Adrenal gland (tissue), 5 donors: Measurements from ENCODE around the gene A3GALT2.

Source experiments
- POLR2A ChIP-seq, 2 donors: fragments of 450-650 bp; IDR thresholded peaks; one replicate each; pipeline ENCODE4 v1.6.1; 2017; ENCODE audit warnings: antibody characterized with exemption in 2 of 2, mild to moderate bottlenecking in 2 of 2, moderate library complexity in 1 of 2
- TF ChIP-seq, protein P1 (sequence below), 6 experiments: fragments of 450-650 bp in 4 of 6; fragments of 200-600 bp in 2 of 6; sonication (generic) in 1 of 6; IDR thresholded peaks; 1 replicate in 5 of 6; 2 replicates in 1 of 6; pipeline versions ENCODE4 v1.5.1 to v1.8.0; 2016 to 2021; ENCODE audit warnings: antibody characterized with exemption in 6 of 6, mild to moderate bottlenecking in 2 of 6, moderate library complexity in 1 of 6
- donor health status: DM: no; HTN: no; CAD: no.

- TF ChIP-seq, protein P1, sequence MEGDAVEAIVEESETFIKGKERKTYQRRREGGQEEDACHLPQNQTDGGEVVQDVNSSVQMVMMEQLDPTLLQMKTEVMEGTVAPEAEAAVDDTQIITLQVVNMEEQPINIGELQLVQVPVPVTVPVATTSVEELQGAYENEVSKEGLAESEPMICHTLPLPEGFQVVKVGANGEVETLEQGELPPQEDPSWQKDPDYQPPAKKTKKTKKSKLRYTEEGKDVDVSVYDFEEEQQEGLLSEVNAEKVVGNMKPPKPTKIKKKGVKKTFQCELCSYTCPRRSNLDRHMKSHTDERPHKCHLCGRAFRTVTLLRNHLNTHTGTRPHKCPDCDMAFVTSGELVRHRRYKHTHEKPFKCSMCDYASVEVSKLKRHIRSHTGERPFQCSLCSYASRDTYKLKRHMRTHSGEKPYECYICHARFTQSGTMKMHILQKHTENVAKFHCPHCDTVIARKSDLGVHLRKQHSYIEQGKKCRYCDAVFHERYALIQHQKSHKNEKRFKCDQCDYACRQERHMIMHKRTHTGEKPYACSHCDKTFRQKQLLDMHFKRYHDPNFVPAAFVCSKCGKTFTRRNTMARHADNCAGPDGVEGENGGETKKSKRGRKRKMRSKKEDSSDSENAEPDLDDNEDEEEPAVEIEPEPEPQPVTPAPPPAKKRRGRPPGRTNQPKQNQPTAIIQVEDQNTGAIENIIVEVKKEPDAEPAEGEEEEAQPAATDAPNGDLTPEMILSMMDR (IDR thresholded peaks at IDR 0.05) = no peak
- TF ChIP-seq POLR2A (IDR thresholded peaks at IDR 0.05) = no peak
Measured at GRCh38 chr1:33302325-33302724, 18.6 kb downstream of the A3GALT2 start.
